DMS53 treated with DMSO at 0.1 percent for 48 hours (cell line): ENCODE measurements around the gene TIMM22.

Experiments used
- DNase-seq: peaks from one replicate; lab custom pipeline; 2025; ENCODE audit not compliant: unreplicated experiment; lab: John Stamatoyannopoulos, UW

The TIMM22 gene

GRCh38 chr17:1001640-1002411, 4.9 kb downstream of the TIMM22 start:
- no peak for DNase-seq

- DNase-seq, result no peak
Measured at GRCh38 chr17:1002412-1002753, 5.5 kb downstream of the TIMM22 start.

- DNase-seq, result no peak
Measured at GRCh38 chr17:1002771-1003555, 6.0 kb downstream of the TIMM22 start.

GRCh38 chr17:1003633-1003971, 6.7 kb downstream of the TIMM22 start:
- DNase-seq, result no peak

DNA sequence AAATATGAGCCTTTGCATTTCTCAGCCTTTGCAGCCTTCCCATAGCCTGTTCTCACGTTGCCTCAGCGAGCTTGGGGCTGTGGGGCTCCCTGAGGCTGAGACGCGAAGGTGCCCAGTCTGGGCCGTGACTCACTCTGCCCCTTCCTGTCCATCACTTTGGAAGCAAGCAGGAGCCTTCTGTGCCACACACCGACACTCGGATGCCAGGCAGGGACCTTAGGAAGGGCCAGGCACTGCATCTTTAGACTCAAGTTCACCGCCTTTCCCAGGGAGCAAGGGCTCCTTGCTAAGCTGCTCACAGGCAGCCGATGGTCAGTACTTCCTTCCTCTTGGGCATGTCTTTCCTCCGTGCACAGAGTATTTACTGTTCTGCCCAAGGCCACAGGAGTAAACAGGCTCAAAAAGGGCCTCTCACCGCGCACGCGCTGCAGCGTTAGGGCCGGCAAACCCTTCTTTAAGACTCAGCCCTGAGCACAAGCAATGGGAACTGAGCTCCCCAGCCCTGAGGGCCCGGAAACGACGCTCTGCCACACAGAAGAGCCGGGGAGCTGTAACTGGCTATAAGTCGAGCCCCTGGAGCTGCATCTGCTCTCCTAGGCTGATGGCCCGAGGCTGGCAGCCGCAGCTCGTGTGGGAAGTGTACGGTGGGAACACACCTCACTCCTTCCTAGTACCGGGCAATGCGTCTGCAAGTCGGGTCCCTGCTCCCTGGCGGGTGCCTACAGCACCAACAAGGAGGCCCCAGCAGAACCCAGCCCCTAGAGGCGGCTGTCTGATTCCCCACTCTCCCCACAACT, 7.2 kb downstream of the TIMM22 start:
- DNase-seq, result no peak

- DNase-seq, result no peak
Measured at GRCh38 chr17:1004769-1005295, 7.9 kb downstream of the TIMM22 start.

DNA sequence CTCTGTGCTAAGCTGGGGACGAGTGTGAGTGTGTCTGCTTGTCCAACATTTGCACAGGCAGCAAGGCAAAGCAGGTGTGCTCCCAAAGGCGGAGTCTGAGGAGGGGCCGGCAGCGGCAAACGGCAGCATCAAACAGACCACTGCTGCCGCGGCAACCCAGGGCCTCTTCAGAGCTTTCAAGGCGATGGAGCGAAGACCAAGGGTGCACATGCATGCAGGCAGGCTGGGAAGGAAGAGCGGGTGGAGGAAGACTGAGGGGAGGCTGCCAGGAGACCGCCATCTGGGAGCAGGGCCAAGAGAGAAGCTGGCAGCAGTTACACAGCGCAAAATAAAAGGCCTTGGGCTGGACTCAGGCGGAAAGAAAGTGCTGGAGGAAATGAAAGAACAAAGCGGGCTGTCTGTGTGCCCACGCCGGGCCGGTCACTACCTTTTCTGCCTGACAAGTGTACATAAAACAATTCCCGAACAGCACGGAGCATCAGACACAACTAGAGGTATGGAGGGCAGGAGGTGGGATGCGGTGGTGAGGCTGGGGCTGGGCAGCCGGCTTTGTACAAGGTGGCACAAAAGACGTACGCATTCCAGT, 8.5 kb downstream of the TIMM22 start:
- DNase-seq, result no peak

- DNase-seq, result no peak
Measured at GRCh38 chr17:1006054-1006453, 9.1 kb downstream of the TIMM22 start.

DNA sequence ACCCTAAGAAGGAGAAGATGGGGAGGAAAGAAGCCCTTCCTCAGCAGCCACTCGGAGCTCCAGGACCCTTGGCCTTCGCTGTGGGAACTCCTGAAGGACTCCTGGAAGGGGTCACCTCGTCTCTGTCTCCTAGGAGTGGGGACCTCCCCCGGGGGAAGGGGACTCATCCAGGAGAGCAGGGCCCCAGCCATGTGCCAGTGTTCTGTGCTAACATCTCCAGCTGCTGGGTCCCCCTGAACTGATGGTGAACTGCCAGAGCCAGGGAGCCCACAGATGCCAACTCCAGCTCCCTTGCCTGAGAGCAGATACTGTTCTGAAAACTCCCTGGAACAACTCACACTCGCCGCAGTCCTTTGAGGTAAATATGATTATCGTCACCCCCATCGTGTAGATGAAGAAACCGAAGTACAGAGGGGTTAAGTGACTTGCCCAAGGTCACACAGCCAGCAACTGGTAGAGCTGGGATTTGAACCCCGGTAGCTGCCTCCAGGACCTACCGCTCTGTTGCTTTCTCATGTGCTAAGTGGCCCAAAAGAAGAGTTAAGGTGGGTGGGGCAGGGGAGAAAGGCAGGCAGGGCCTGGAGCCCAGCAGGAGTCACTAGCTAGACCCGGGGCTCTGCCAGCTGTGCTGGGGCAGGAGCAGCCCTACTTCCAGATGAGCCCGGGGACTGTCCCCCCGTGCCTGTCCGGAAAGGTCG, 10.5 kb downstream of the TIMM22 start:
- DNase-seq, result no peak

- DNase-seq, result no peak
Measured at GRCh38 chr17:1008008-1008761, 11.3 kb downstream of the TIMM22 start.

DNA sequence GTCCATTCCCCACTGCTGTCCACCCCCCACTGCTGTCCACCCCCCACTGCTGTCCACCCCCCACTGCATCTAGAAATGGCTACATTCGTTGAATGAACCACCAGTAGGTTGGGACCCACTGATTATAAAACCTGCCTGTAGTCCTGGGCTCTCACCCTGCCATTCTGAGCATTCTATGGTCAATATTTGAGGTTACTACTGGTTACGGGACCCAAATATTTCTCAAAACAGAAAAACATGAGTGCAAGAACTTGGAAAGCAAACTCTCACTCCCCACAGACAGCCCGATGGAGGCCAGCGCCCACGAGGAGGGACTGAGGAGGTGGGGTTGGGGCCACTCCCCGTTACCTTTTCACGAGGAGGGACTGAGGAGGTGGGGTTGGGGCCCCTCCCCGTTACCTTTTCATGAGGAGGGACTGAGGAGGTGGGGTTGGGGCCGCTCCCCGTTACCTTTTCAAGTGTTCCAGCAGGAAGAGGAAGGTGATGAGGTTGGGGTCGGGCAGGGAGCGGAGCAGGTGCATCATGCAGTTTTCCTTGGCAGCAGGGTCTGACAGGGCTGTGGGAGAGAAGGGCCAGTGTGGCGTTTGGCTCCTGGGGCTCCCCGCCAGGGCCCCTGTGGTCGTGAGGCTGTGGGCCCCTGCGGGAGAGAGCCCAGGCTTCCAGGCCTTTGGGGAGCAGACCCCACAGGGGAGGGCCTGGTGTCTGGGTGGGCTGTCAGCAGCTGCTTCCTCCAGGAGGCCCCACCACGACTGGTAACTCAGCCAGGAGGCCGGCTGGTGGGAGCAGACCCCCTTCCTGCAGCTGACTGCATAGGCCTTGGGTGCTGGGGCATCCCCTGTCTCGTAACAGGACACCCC, 12.5 kb downstream of the TIMM22 start:
- DNase-seq, result no peak

- no peak for DNase-seq
Measured at GRCh38 chr17:1010086-1010450, 13.1 kb downstream of the TIMM22 start.

DNA sequence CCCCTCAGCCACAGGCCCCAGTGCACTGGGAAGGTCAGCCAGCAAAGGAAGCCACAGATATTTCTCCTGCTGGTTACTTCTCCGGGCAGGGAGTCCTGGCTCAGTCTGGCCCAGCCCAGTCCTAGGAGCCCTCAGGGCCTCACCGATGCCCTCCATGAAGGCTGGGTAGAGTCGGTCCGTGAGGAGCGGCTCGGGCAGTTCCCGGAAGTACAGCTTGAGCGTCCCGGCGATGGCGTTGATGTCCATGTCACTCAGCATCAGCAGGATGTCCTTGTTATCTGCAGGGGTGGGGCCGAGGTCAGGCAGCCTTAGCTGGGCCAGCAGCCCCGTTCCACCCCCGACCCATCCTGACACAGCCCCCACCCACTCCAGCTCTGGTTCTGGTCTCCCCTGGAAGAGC, 13.7 kb downstream of the TIMM22 start:
- DNase-seq, result no peak

- no peak for DNase-seq
Measured at GRCh38 chr17:1011138-1011537, 14.2 kb downstream of the TIMM22 start.

DNA sequence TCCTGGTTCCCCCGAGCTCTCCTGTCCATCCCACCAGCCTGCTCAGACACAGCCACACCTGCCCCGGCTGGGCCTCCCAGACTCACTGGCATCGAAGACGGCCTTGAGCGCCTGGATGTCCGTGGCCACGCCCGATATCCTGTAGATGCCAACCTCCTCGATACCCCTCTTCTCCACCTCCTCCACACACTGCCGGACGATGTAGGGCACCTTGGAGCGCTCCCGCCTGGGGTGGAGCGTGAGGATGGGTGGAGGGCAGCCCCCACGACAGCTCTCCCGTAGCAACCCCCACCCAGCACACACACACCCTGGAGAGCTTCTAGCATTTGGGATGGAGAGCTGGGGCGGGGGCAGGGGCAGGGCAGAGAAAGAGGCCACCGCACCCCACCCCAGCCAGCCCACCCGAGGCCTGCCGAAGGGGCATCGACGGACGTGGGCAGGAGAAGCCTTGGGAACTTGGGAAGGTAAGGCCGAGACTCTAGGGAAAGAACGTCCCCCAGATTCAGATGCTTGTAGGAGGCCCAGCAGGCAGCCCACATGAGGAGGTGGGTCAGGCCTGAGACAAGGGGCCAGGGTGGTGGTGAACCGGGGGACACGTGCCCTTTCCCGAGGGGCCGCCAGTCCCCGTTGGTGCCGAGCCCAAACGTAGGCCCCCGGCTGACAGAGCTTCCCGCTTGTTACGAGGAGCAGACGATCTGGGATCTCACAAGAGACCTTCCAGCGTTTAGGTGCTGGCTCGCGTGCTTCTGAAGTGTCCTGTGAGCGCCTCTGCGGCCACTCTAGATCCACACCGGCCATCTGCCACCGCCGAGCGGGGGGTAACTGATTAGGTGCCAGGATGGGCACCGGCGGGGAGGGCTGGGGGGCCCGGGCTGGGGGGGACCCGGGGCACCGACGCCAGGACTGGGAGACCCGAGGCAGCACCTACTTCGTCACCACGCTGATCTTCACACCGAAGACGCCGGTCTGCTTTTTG, 15.1 kb downstream of the TIMM22 start:
- DNase-seq, result no peak

GRCh38 chr17:1012823-1013728, 16.1 kb downstream of the TIMM22 start:
- DNase-seq, result no peak

- DNase-seq, result no peak
Measured at GRCh38 chr17:1013729-1014090, 16.8 kb downstream of the TIMM22 start.
